Measurements from ENCODE around the gene MAD1L1. TPM values are rescaled to one million over a fixed set of nuclear protein-coding genes. Genes with fewer than 3 reads are reported as not detected.

MAD1L1 gene
- total and polyA plus RNA-seq, 2 of the 8 experiments (the other 6 are each of a cell fraction or from before 2014, with no cell fraction given) = 40.4 to 44.6 TPM

GRCh38 chr7:2040893-2041270, 191.9 kb downstream of the MAD1L1 start:
- Histone ChIP-seq H4K20me1 (replicated peaks in 1 of 2; ENCODE audit: control insufficient read depth in 1 of 2, insufficient read depth in 2 of 2, low read length in 2 of 2) (peaks cover 3 to 4% of the 10 kb centered on the region in 2 experiments), H2AFZ (ENCODE audit: low read length) (no peak overlapping the region), H3K4ac (replicated peaks; ENCODE audit: insufficient read length, low read depth, low read length) (no peak overlapping the region), H3K27me3 (replicated peaks in 1 of 4; ENCODE audit: control insufficient read depth in 3 of 4, extremely low read depth in 1 of 4, insufficient read depth in 3 of 4, low read length in 3 of 4) (no peaks in the 10 kb centered on the region), H3K36me3 (ENCODE audit: control insufficient read depth in 2 of 4, insufficient read depth in 4 of 4, low read length in 3 of 4) (peaks cover 0 to 3% (median 0%) of the 10 kb centered on the region in 4 experiments; a peak in 1 of 8 replicates), H3K79me1 (ENCODE audit: low read depth, low read length) (peaks cover 6% of the 10 kb centered on the region; the same call in 1 of the 2 replicates), H3K23ac (ENCODE audit: insufficient read length) (no peak overlapping the region), H3K4me1 (replicated peaks in 1 of 4; ENCODE audit: control insufficient read depth in 3 of 4, insufficient read depth in 4 of 4, low read length in 3 of 4) (peaks cover 0 to 8% (median 1%) of the 10 kb centered on the region in 4 experiments; a peak in 5 of 7 replicates), H3K23me2 (ENCODE audit: low read depth, low read length) (no peaks in the 10 kb centered on the region; the same call in 1 of the 2 replicates), H2BK5ac (ENCODE audit: low read depth, low read length) (no peak overlapping the region), H2BK12ac (ENCODE audit: low read depth, low read length) (no peak overlapping the region; the same call in 1 of the 2 replicates), H3K9ac (replicated peaks in 1 of 4; ENCODE audit: extremely low read depth in 1 of 4, low read depth in 3 of 4, low read length in 3 of 4) (no peak overlapping the region), H3K79me2 (ENCODE audit: control insufficient read depth in 1 of 2, insufficient read depth in 2 of 2, low read length in 2 of 2) (no peaks in the 10 kb centered on the region; a peak in 1 of 4 replicates), H3K14ac (ENCODE audit: insufficient read length) (no peak overlapping the region), H2AK5ac (ENCODE audit: low read depth, low read length) (no peak overlapping the region), H4K5ac (ENCODE audit: insufficient read length, low read depth, low read length) (no peak overlapping the region), H2BK20ac (ENCODE audit: low read length) (no peak overlapping the region), H3K9me3 (ENCODE audit: insufficient read depth in 2 of 2, low read depth in 1 of 2, low read length in 1 of 2) (peaks cover 0 to 3% of the 10 kb centered on the region in 2 experiments; a peak in 1 of 4 replicates), H3K18ac (ENCODE audit: extremely low read depth, low read length) (no peak overlapping the region), H3K56ac (replicated peaks; ENCODE audit: insufficient read length, low read depth, low read length) (no peak overlapping the region), H4K8ac (ENCODE audit: extremely low read depth, insufficient read depth, low read length) (no peak overlapping the region), H3K4me2 (ENCODE audit: insufficient read depth in 1 of 2, low read depth in 2 of 2, low read length in 2 of 2) (no peak overlapping the region), H2BK120ac (replicated peaks; ENCODE audit: low read depth, low read length) (no peak overlapping the region), H4K91ac (replicated peaks; ENCODE audit: insufficient read length, low read length) (no peak overlapping the region), H3K4me3 (ENCODE audit: extremely low read depth in 1 of 4, insufficient read depth in 2 of 4, low read depth in 3 of 4, low read length in 4 of 4) (no peak overlapping the region), H2BK15ac (ENCODE audit: low read length) (no peak overlapping the region), H3K27ac (ENCODE audit: low read depth, low read length) (no peak overlapping the region)
- FAIRE-seq (no peak), DNase-seq (ENCODE audit: low read depth in 1 of 2, low spot score in 2 of 2) (no peak)
- 61% methylated on average over 6 of the region's 6 CpGs; no CpG with 5 or more reads in 1 of the 2 experiments for WGBS, 2 experiments (ENCODE audit: extremely low coverage in 1 of 2, insufficient coverage in 1 of 2, insufficient read length in 1 of 2, insufficient replicate concordance in 2 of 2, low coverage in 1 of 2, low lambda C conversion rate in 2 of 2, missing lambda C conversion rate in 1 of 2)
- ChIA-PET POLR2A (ENCODE audit: partially characterized antibody) (interaction anchor here (1.2 kb wide), 1 partner anchor 12 kb away, joined by 5 read pairs; no protein-coding TSS in a partner anchor), CTCF (ENCODE audit: partially characterized antibody) (interaction anchor here (0.7 to 2.3 kb wide), 8 partner anchors 9 to 485 kb away, joined by 3 to 7 read pairs (median 3); partner anchors contain the start of gene TMEM184A)
- no peak for TF ChIP-seq GABPA (IDR thresholded peaks at IDR 0.05; ENCODE audit: borderline replicate concordance, insufficient read depth, low read length)
